ENCODE measurements around the gene PRCD. TPM values are rescaled to one million over a fixed set of nuclear protein-coding genes. Genes with fewer than 3 reads are reported as not detected.
"Not testable (repeated sequence)": the region's sequence is repeated elsewhere in the genome, so short reads cannot be mapped to it uniquely, and the experiment has no call there.

PRCD gene
- total RNA-seq, 1 experiment from 2014 or later, result not detected

DNA sequence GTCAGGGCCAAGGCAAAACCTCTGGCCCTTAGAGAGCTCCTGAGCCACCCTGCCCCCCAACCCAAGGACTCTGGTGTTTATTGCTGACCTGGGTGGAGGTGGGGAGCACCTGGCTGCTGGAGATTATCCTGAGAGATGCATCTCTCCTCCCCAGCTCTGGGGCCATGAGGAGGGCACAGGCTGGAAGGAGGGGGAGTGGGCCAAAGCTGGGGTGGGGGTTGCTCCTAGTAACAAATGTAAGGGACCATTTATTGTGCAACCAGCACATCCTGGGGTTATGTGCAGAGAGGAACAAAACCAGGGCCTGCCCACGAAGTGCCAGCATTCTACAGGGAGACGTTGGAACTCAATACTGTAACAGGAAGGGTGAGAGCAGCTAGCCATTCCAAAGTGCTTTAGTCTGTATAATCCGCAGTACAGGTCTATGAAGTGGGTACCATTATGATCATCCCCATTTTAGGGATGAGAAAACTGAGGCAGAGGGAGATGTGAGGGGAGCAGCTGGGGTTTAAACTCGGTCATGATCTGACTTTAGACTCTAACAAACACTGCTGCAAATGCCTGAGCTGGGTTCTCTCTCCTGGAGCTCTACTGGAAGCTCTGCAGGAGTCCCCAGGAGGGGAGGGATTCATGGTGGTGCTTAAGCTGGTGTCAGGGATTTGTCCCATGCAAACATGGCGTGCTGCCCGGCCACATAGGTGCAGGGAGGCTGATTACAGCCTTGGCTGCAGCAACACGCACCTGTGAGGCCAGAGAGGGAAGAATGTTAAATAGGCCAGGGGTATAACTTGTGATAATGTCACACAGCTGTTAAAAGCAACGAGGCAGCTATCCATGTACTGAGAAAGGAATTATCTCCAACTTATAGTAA, 37.3 kb upstream of the PRCD start:
- no peak for DNase-seq (ENCODE audit: extremely low read depth, low read depth)

DNA sequence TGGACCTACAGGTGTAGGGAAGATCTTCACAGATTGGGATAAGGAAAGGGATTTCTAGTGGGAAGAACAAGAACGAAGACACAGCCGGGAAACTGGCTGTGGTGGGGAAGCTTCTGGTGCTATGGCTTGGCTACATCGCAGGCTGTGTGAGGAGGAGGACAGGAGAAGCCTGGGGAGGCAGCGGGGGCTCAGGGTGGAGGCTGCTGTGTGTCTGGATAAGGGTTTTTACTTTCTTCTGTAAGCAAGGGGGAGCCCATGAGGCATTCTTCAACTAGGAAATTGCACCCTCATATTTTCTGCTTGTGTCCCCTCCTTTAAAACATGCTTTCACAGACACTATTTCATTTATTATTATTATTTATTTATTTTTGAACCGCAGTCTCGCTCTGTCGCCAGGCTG, 35.7 kb upstream of the PRCD start:
- no peak for DNase-seq (ENCODE audit: extremely low read depth, low read depth)

DNA sequence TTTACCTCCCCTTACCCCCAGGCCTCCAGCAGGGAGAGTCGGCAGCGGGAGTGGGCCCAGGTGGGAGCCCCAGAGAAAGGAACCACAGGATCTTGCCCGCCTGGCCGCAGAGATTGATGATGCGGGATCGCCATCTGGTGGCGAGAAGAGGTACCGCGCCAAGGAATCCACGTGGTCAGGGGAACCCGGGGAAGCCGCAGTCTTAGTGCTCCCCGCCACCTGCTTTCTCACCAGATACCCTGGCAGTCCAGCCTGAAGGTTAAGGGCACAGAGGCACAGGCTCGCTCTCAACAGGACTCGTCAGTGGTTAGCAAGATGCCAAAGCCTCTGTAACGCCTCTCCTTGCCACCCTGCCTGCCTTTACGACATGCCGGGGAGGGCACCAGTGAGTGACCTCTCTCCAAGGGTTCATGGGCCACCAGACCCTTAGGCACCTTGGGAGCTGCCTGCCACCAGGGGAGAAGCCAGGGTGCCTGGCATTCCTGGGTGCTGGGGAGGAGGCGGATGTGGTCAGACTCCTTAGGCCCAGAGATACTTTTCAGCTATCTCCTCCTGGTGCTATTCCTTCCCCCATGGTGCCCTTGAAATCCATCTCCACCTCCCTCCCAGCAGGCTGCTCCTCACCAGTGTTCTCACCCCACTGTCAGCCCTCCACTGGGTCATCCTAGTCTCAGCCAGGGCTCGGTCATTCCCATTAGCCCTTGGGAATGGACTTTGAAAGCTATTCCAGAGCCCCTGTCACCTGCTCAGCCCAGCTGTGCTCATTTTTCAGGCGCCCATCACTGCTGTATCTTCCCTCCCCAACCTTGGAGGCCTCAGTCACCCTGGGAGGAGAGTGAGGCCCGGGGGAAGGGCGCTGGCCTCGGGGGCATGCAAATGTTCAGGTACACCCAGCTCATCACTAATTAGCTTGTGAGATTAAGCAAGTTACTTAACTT, 33.2 kb upstream of the PRCD start:
- DNase-seq (ENCODE audit: extremely low read depth, low read depth), result peak; percentile 76

DNA sequence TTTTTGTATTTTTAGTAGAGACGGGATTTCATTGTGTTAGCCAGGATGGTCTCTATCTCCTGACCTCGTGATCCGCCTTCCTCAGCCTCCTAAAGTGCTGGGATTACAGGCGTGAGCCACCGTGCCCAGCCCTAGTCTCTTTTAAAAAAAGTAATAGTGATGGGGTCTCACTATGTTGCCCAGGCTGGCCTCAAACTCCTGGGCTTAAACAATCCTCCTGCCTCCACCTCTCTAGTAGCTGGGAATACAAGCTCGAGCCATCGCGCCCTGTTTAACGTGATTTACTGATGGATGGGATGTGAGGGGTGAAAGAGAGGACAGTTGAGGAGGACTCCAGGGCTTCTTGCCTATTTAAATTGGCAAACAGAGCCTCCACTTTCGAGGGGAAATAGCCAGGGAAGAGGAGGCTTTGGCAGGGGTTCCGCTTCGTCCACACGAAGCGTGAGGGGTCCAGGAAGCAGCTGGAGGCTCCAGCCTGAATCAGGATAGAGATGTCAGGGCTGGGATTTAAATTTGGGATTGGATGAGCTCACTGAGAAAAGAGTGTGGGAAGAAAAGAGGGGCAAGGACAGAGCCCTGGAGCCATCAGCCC, 31.3 kb upstream of the PRCD start:
- not testable (repeated sequence) for DNase-seq (ENCODE audit: extremely low read depth, low read depth)

DNA sequence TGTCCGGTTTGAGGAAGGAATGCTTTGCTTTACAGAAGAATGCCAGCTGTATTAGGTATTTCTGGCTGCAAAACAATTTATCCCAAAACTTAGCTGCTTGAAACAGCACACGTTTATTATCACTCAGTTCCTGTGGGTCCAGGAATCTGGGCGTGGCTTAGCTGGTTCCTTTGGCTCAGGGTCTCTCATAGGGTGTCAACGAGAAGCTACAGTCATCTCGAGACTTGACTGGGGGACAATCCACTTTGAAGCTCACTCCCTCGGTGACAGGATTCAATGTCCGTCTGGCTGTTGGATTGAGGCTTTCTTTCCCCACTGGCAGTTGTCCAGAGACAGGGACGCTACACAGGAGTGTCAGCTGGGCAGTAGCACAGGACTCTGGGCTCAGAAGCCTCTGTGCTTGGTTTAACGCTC, 29.0 kb upstream of the PRCD start:
- no peak for DNase-seq (ENCODE audit: extremely low read depth, low read depth)

DNA sequence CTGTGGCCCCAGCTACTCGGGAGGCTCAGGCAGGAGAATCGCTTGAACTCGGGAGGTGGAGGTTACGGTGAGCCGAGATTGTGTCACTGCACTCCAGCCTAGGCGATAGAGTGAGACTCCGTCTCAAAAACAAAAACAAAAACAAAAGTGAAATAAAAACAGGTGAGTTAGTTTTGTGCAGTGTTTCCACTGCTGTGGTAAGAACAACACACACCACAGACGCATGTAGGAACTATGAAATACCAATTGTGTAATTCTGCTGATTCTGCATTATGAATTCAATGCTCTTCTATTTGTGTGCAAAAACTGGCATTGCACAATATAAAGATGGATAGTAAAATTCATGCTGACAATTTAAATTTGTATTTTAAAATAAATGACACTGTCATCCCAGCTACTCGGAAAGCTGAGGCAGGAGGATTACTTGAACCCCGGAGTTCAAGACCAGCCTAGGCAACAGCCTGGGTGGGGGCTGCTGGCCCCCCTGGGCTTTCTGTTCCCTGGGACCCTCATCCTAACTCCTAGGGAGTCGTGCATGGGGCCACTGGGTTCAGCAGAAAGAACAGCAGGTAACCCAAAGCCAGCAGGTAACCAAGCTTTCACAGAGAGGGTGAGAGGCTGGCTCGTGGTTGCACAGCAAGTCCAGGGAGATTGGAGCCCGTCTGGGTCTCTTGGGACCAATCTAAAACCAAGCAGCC, 28.0 kb upstream of the PRCD start:
- no peak for DNase-seq (ENCODE audit: extremely low read depth, low read depth)

DNA sequence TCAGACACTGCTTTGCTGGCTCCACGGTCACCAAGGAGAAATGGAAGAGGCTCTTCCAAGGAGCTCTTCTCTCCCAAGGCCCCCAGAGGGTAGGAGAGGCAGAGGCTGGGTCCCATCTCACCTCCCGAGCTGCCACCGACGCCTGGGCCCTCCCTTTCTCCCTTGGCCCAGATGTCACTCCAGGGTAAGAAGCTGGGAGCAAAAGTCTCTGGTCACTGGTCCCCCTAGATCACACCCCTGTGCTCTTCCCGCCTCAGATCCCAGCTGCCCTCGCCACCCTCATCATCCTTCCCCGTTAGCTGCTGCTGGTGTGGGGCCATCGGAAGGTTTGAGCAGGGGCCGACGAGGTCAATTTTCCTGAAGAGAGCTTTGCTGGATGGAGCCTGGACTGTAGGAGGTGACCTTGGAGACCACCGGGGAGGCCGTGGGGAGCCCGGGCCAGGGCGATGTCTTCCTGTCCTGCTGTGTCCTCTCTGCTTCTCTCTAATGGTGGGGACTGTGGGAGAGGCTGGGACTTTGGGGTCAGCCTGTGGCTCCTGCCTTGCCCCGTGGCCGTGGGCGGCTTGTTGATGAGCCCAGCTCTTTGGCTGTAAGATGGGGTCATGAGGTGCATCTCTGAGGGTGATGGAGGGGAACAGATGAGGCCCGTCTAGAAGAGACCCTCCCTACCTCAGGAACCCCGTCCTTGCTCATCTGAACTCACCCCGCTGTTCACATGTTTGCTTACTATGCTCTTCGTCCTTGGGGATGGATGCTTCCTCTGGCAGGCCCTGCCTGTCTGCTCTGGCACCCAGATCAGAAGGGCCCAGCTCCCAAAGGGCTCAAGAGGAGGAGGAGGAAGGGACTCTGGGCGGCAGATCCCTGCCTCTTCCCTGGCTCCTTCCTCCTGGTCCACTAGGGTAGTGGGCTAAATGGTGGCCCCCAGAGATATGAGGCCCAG, 27.2 kb upstream of the PRCD start:
- no peak for DNase-seq (ENCODE audit: extremely low read depth, low read depth)

DNA sequence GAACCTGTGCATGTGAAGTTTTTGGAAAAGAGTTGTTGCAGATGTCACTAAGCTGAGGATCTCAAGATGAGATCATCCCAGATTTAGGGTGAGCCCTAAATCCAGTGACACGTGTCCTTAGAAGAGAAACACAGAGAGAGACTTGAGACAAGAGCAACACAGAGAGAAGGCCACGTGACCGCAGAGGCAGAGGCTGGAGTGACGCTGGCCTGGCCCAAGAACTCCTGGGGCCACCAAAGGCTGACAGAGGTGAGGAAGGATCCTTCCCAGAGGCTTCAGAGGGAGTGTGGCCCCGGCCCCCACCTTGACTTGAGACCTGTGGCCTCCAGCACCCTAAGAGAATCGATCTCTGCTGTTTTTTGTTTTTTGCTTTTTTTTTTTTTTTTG, 26.5 kb upstream of the PRCD start:
- no peak for DNase-seq (ENCODE audit: extremely low read depth, low read depth)

DNA sequence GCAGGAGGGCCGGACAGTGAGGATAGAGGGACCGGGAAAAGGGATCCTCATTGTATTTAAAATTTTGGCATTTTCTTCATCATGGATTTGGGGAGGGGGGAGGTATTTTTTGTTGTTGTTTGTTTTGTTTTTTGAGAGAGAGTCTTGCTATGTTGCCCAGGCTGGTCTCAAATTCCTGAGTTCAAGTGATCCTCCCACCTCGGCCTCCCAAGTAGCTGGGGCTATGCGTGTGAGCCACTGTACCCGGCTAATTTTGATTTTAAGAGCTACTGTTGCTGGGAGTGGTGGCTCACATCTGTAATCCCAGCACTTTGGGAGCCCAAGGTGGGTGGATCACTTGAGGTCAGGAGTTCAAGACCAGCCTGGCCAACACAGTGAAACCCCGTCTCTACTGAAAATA, 25.5 kb upstream of the PRCD start:
- not testable (repeated sequence) for DNase-seq (ENCODE audit: extremely low read depth, low read depth)

DNA sequence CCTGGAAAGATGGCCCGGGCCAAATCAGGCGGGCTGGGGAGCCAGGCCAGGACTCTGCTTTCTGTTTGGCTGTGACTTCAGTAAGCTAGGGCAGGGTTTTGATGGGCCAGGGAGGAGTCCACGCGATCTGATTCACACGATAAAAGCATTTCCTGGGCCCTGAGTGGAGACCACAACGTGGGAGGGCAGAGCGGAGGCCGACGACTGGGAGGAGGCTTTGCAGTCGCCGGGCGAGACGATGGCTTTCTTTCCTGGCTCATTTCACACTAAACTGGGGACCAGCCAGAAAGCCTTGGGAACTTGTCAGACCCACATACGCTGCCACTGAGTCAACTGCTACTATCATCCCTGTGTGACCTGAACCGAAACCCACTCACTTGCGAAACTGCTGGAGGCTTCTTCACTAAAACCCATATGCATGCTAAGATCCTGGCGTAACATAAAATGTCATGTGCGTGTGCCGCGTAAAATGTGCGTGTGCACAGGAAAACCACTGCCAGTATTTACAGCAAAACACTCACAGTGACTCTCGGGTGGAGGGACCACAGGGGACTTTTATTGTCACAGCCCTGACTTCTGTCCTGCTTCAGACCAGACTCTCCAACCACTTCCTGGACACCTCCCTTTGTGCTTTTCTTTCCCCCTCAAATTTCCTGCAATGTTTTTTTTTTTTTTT, 24.4 kb upstream of the PRCD start:
- DNase-seq (ENCODE audit: extremely low read depth, low read depth), result no peak

DNA sequence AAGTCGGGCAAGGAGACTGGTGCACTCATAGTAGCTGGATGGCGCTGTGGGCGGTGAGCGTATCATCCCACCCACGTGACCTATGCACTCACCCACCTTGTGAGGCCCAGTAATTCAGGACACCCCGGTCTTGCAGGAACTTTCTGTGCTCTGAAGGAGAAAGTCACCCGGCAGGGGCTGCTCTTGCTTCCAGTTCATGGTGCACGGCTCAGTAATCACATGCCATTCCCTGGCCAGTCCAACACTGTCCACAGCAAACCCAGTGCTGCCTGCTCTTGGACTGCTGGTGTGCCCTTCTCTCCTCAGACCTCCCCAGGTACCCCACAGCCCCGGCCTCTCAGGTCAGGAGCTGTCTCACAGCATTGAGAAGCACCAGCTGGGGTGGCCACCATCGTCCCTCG, 22.2 kb upstream of the PRCD start:
- no peak for DNase-seq (ENCODE audit: extremely low read depth, low read depth)

DNA sequence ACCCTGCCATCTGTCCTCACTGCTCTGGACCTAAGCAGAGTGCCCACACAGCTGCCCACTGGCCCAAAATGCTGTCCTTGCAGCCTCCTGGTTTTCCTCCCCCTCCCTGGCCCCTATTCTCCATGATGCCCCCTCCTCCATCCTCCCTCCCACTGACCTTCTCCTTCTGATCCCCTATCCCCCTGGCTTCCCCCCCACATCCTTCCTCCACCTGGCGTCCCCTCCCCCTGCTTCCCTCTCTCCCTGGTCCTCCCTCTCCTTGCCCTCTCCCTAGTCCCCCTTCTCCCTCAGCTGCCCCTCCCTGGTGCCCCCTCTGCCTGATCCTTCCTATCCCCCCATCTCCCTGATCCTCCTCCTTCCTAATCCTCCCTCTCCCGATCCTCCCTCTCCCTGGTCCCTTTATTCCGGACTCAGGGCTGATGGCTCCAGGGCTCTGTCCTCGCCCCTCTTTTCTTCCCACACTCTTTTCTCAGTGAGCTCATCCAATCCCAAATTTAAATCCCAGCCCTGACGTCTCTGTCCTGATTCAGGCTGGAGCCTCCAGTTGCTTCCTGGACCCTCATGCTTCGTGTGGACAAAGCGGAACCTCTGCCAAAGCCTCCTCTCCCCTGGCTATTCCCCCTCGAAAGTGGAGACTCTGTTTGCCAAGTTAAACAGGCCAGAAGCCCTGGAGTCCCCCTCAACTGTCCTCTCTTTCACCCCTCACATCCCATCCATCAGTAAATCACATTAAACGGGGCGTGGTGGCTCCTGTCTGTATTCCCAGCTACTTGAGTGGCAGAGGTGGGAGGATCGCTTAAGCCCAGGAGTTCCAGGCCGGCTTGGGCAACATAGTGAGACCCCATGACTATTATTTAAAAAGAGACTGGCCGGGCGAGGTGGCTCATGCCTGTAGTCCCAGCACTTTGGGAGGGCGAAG, 20.5 kb upstream of the PRCD start:
- no peak for DNase-seq (ENCODE audit: extremely low read depth, low read depth)

DNA sequence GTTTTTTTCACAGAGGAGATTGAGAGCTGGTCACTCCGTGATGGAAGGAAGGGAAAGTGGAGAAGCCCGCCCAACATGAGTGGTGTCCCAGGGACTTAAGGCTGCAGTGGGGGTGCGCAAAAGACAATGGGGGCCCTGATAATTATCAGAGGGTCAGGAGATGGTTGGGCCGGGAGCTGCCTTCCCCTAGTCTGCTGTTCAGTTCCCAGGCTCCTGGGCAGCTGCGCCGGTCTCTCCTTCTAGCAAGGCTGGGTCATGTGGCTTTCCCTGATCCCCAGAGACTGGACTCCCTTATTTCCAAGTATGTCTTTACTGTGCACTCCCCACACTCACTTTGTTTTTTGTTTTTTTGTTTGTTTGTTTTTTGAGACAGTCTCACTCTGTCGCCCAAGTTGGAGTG, 18.6 kb upstream of the PRCD start:
- DNase-seq (ENCODE audit: extremely low read depth, low read depth), result no peak

DNA sequence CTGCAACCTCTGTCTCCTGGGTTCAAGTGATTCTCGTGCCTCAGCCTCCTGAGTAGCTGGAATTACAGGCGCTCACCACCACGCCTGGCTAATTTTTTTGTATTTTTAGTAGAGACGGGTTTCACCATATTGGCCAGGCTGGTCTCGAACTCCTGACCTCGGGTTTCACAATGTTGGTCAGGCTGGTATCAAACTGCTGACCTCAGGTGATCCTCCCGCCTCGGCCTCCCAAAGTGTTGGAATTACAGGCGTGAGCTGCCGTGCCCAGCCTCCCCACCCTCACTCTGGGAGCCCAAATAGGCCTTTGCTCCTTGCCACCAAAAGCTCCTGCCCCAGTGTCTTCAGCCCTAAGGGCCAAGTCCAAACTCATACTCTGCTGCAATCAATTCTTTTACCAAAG, 18.2 kb upstream of the PRCD start:
- not testable (repeated sequence) for DNase-seq (ENCODE audit: extremely low read depth, low read depth)

DNA sequence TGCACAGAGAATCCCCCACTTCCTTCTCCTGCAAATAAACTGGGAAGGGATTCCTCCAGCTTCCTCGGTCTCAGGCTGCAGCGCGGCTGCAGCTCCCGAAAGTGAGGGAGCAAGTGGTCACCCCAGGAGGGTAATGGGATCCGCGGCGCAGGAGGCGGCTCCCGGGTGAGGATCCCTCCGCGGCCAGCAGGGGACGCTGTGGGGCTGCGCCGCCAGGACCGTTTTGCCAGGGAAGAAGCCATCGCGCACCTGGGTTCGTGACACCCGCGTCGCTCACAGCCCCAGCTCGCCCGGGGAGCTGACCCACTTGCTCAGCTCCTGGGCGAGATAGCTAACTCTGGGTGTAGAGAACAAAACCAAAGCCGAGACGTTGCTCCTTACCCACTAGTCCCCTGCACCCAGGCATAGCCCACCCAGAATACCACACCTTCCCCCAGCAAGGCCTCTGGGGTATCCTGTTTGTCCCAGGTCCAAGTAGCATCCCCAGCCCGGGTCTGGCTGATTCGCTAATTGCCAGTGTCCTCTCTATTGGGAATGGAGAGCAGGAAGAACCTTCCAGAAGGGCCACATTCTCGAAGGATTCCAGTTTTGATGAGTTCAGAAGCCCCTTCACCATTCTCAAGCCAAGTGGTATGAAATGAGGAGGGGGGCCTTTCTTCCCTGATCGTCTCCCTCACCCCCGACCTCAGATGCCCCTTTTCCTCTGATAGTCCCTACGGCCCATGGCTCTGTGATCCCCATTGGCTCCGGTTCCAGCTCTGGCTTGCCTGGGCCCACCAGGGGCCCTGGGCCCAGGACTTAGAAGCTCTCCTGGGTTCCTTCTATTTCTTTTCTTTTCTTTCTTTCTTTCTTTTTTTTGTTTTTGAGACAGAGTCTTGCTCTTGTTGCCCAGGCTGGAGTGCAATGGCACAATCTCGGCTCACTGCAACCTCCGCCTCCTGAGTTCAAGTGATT, 16.5 kb upstream of the PRCD start:
- DNase-seq (ENCODE audit: extremely low read depth, low read depth), result peak; percentile 60

DNA sequence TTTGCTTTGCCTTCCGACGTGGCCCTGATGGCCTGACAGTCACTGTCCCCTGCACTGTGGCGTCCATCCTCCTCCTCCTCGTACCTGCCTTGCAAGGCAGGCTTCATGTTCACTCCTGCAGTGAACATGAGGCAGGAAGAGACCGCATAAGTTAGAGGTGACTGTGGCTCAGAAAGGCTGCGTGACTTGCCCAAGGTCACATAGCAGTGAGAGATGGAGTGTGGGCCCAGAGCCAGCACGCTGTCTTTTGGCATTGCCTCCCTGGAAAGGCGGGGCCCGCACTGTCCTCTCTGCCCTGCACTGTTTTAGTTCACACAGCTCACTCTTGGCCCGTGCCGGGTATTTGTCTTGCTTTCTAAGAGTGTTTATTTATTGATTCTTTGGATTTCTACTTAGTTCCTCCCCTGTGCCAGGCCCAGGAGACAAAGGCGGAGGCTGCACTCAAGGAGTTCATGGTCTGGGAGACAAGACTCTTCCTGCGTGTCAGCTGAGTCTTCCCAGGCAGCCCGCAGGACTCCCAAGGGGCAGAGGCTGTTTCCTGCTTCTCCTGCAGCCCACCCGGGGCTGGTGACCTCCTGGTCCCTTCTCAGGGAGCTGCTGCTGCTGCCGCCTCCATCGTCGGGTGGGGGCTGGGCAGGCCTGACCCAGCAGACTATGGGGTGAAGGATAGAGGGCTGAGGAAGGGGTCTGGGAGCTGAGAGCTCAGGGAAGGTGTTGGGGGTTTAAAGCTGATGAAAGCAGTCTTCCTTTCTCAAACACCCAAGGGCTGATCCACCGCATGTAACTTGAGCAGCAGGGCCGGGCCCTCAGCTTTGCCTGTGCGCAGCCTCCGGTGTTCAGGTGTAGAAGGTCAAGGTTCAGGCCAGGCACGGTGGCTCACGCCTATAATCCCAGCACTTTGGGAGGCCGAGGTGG, 15.0 kb upstream of the PRCD start:
- DNase-seq (ENCODE audit: extremely low read depth, low read depth), result peak; percentile 66

All from NCI-H460 (cell line).